Keratinocyte (primary cell): Measurements from ENCODE around the gene RB1. TPM values are rescaled to one million over a fixed set of nuclear protein-coding genes. Genes with fewer than 3 reads are reported as not detected.
A peak's percentile ranks its signal among the peaks of the same experiment; 100 is the strongest.
"Not testable (repeated sequence)": the region's sequence is repeated elsewhere in the genome, so short reads cannot be mapped to it uniquely, and the experiment has no call there.

Source experiments
- DNase-seq: peaks from one replicate; pipeline ENCODE4 v3.0.0-alpha.2; 2011; ENCODE audit warnings: low read depth, missing footprints, low spot score
- FAIRE-seq: peaks from 2 replicates; lab custom pipeline; 2011; peaks lifted over from hg19 to GRCh38; lab: Jason Lieb, UNC
- H2AFZ ChIP-seq: 2 replicates; pipeline ENCODE4 v1.6.0; 2012; ENCODE audit warnings: low read length, control low read depth, inconsistent platforms; ENCODE audit not compliant: control insufficient read depth
- H3K27ac ChIP-seq: 2 replicates; pipeline ENCODE4 v1.5.1; 2011; ENCODE audit warnings: low read length; ENCODE audit not compliant: control insufficient read depth, insufficient read depth
- H3K27me3 ChIP-seq: 3 replicates; pipeline ENCODE4 v1.6.0; 2011; ENCODE audit warnings: low read length; ENCODE audit not compliant: control insufficient read depth, insufficient read depth; ENCODE audit errors: extremely low read depth
- H3K36me3 ChIP-seq, 2 experiments: 2 replicates in 1 of 2; 3 replicates in 1 of 2; pipeline ENCODE4 v1.5.1; 2011; ENCODE audit warnings: low read length in 2 of 2, mild to moderate bottlenecking in 1 of 2; ENCODE audit not compliant: control insufficient read depth in 2 of 2, insufficient read depth in 2 of 2; ENCODE audit errors: extremely low read depth in 1 of 2
- H3K4me1 ChIP-seq: 3 replicates; pipeline ENCODE4 v1.5.1; 2011; ENCODE audit warnings: low read length; ENCODE audit not compliant: control insufficient read depth, insufficient read depth; ENCODE audit errors: extremely low read depth
- H3K4me2 ChIP-seq: 3 replicates; pipeline ENCODE4 v1.6.0; 2011; ENCODE audit warnings: low read depth, low read length; ENCODE audit not compliant: control insufficient read depth, insufficient read depth; ENCODE audit errors: extremely low read depth
- H3K4me3 ChIP-seq, 3 experiments: fragments of 200-600 bp in 1 of 3; sonication (generic) in 1 of 3; 2 replicates in 2 of 3; 3 replicates in 1 of 3; pipeline ENCODE4 v1.5.1; 2011 to 2016; ENCODE audit warnings: low read length in 3 of 3, mild to moderate bottlenecking in 3 of 3, control low read depth in 2 of 3, inconsistent platforms in 1 of 3, low read depth in 1 of 3, mixed read lengths in 1 of 3, mixed run types in 1 of 3, moderate library complexity in 1 of 3; ENCODE audit not compliant: control insufficient read depth in 2 of 3, insufficient read depth in 2 of 3; ENCODE audit errors: extremely low read depth in 1 of 3
- H3K79me2 ChIP-seq: 2 replicates; pipeline ENCODE4 v1.6.0; 2012; ENCODE audit warnings: low read length; ENCODE audit not compliant: control insufficient read depth, insufficient read depth
- H3K9ac ChIP-seq: 3 replicates; pipeline ENCODE4 v1.6.0; 2011; ENCODE audit warnings: low read length; ENCODE audit not compliant: control insufficient read depth, insufficient read depth; ENCODE audit errors: extremely low read depth
- H3K9me1 ChIP-seq: 3 replicates; pipeline ENCODE4 v1.6.0; 2011; ENCODE audit warnings: low read length; ENCODE audit not compliant: control insufficient read depth, insufficient read depth; ENCODE audit errors: extremely low read depth
- H3K9me3 ChIP-seq: 2 replicates; pipeline ENCODE4 v1.5.1; 2012; ENCODE audit warnings: low read depth, low read length; ENCODE audit not compliant: control insufficient read depth
- H4K20me1 ChIP-seq: 3 replicates; pipeline ENCODE4 v1.6.0; 2011; ENCODE audit warnings: low read length; ENCODE audit not compliant: control insufficient read depth, insufficient read depth; ENCODE audit errors: extremely low read depth
- CTCF ChIP-seq, 3 experiments: IDR thresholded peaks in 1 of 3; conservative IDR thresholded peaks in 1 of 3; optimal IDR thresholded peaks in 1 of 3; 2 replicates in 2 of 3; 3 replicates in 1 of 3; pipeline versions ENCODE3 to v1.5.1; 2011; ENCODE audit warnings: low read length in 3 of 3, mild to moderate bottlenecking in 3 of 3, moderate library complexity in 2 of 3, control low read depth in 1 of 3, inconsistent platforms in 1 of 3; ENCODE audit not compliant: insufficient read depth in 2 of 3; ENCODE audit errors: extremely low read depth in 1 of 3
- EZH2 ChIP-seq: IDR thresholded peaks from one replicate; pipeline ENCODE4 v1.6.1; 2012; ENCODE audit warnings: inconsistent platforms, mild to moderate bottlenecking, low read length, moderate library complexity
- dilution Hi-C: fragments of 300-500 bp; cut with MboI; formaldehyde crosslinking; loops from one replicate; pipeline ENCODE4 v1.7.0; 2020; ENCODE audit warnings: low sequenced_read_pairs; ENCODE audit not compliant: extremely low pct_ligation_motif_present
- polyA plus RNA-seq, 5 experiments: library from polyadenylated mRNA; depleted of rRNA in 3 of 5; stranded (reverse) in 3 of 5; stranded (forward) in 1 of 5; unstranded in 1 of 5; fragments of >200 nt; gene quantifications; 1 replicate in 1 of 5; 2 replicates in 3 of 5; 3 replicates in 1 of 5; pipeline versions ENCODE4 v1.2.1 to v1.2.3, GENCODE V29; 2011 to 2012; ENCODE audit warnings: missing spikeins in 2 of 5, low read depth in 1 of 5, low replicate concordance in 1 of 5

Gene RB1
- polyA plus RNA-seq, 1 donor (not counting 4 experiments of a cell fraction or from before 2014, with no cell fraction given) = 22.4 TPM

- H4K20me1 ChIP-seq = no peaks in the 10 kb centered on the region
These were observed 30.4 kb downstream of the RB1 start for GRCh38 chr13:48333976-48334375.

GRCh38 chr13:48334534-48335127, 31.1 kb downstream of the RB1 start:
- H3K9ac ChIP-seq = no peak overlapping the region
- H3K27me3 ChIP-seq = no peaks in the 10 kb centered on the region
- no peaks in the 10 kb centered on the region for H4K20me1 ChIP-seq
- H2AFZ ChIP-seq = no peak overlapping the region
- DNase-seq (peak; percentile 1), FAIRE-seq (peak; percentile 80)
- H3K27ac ChIP-seq = peak overlapping the region; percentile 34
- H3K4me2 ChIP-seq = peak overlapping the region; percentile 57
- TF ChIP-seq CTCF (optimal IDR thresholded peaks at IDR 0.05 in 1 of 3, IDR thresholded peaks at IDR 0.05 in 1 of 3, conservative IDR thresholded peaks at IDR 0.05 in 1 of 3; ENCODE audit: extremely low read depth in 1 of 3, insufficient read depth in 2 of 3, low read length in 3 of 3) = peak in 2 of 3 experiments; percentile 31 to 45
- no peak for TF ChIP-seq EZH2
- peaks cover 3% of the 10 kb centered on the region for H3K79me2 ChIP-seq
- no peaks in the 10 kb centered on the region for H3K9me3 ChIP-seq
- dilution Hi-C loops = no loop called here
- H3K4me3 ChIP-seq = no peak overlapping the region
- H3K36me3 ChIP-seq = no peaks in the 10 kb centered on the region
- H3K4me1 ChIP-seq = peaks cover 12% of the 10 kb centered on the region
- no peaks in the 10 kb centered on the region for H3K9me1 ChIP-seq

More at GRCh38 chr13:48333976-48334375, 30.4 kb downstream of the RB1 start:
- no peak overlapping the region for H3K4me3 ChIP-seq
- H3K9me3 ChIP-seq = no peaks in the 10 kb centered on the region
- no peak overlapping the region for H3K9ac ChIP-seq
- no peak overlapping the region for H2AFZ ChIP-seq
- dilution Hi-C loops = no loop called here
- H3K79me2 ChIP-seq = peaks cover 3% of the 10 kb centered on the region
- no peaks in the 10 kb centered on the region for H3K36me3 ChIP-seq
- H3K27me3 ChIP-seq = no peaks in the 10 kb centered on the region
- H3K9me1 ChIP-seq = no peaks in the 10 kb centered on the region
- peaks cover 12% of the 10 kb centered on the region for H3K4me1 ChIP-seq
- DNase-seq (peak; percentile 41), FAIRE-seq (peak; percentile 90)
- peak overlapping the region; percentile 34 for H3K27ac ChIP-seq
- peak overlapping the region; percentile 57 for H3K4me2 ChIP-seq
- TF ChIP-seq EZH2 (no peak), CTCF (optimal IDR thresholded peaks at IDR 0.05 in 1 of 3, IDR thresholded peaks at IDR 0.05 in 1 of 3, conservative IDR thresholded peaks at IDR 0.05 in 1 of 3; ENCODE audit: extremely low read depth in 1 of 3, insufficient read depth in 2 of 3, low read length in 3 of 3) (no peak)

GRCh38 chr13:48339198-48339597, 35.6 kb downstream of the RB1 start:
- H3K4me3 ChIP-seq, H3K27me3 ChIP-seq, H3K36me3 ChIP-seq, H2AFZ ChIP-seq, H3K9ac ChIP-seq, H3K9me3 ChIP-seq, H3K9me1 ChIP-seq, H4K20me1 ChIP-seq, dilution Hi-C loops, H3K4me2 ChIP-seq, H3K79me2 ChIP-seq, H3K27ac ChIP-seq, H3K4me1 ChIP-seq, FAIRE-seq, DNase-seq: not testable (repeated sequence)
